SU-DHL-6 (cell line): ENCODE data around the gene FSCN2.

ENCODE experiments used
- H2AFZ ChIP-seq: fragments of 200-600 bp; sonication (generic); 2 replicates; pipeline ENCODE4 v1.6.1; 2014; ENCODE audit warnings: low read depth, mild to moderate bottlenecking, moderate library complexity, mixed read lengths, antibody characterized with exemption, low read length; ENCODE audit not compliant: severe bottlenecking
- H3F3A ChIP-seq: fragments of 200-600 bp; shearing (Covaris generic); 2 replicates; pipeline ENCODE4 v1.6.0; 2016; ENCODE audit warnings: antibody characterized with exemption, mild to moderate bottlenecking; ENCODE audit not compliant: insufficient read depth
- H3K27ac ChIP-seq: fragments of 200-600 bp; sonication (generic); 2 replicates; pipeline ENCODE4 v1.5.1; 2016; ENCODE audit warnings: low read depth, mild to moderate bottlenecking, low read length, moderate library complexity, mixed read lengths
- H3K27me3 ChIP-seq: fragments of 200-600 bp; sonication (generic), shearing (Covaris generic); 2 replicates; pipeline ENCODE4 v1.6.0; 2014; ENCODE audit warnings: mild to moderate bottlenecking, low read length
- H3K36me3 ChIP-seq: fragments of 200-600 bp; sonication (generic); 2 replicates; pipeline ENCODE4 v1.6.1; 2014; ENCODE audit warnings: mild to moderate bottlenecking, low read length, mixed read lengths
- H3K4me2 ChIP-seq: fragments of 300-600, 200-600 bp; shearing (Covaris generic), sonication (generic); 2 replicates; pipeline ENCODE4 v1.6.0; 2014; ENCODE audit warnings: low read length, low read depth, mild to moderate bottlenecking; ENCODE audit not compliant: poor library complexity, severe bottlenecking
- H3K4me3 ChIP-seq: fragments of 200-600 bp; sonication (generic); 2 replicates; pipeline ENCODE4 v1.5.1; 2014; ENCODE audit warnings: antibody characterized with exemption, low read length, mild to moderate bottlenecking, mixed read lengths; ENCODE audit not compliant: insufficient read depth, poor library complexity, severe bottlenecking
- H3K79me2 ChIP-seq: fragments of 200-600 bp; sonication (generic); 2 replicates; pipeline ENCODE4 v1.6.1; 2014; ENCODE audit warnings: mild to moderate bottlenecking, low read length, moderate library complexity; ENCODE audit not compliant: insufficient read depth
- H3K9ac ChIP-seq: fragments of 200-600 bp; sonication (generic); 2 replicates; pipeline ENCODE4 v1.7.0; 2014; ENCODE audit warnings: mild to moderate bottlenecking, low read length
- H3K9me2 ChIP-seq: fragments of 200-600 bp; sonication (generic); replicated peaks from 2 replicates; pipeline ENCODE4 v1.6.1; 2014; ENCODE audit warnings: low read length; ENCODE audit not compliant: insufficient read depth
- H3K9me3 ChIP-seq: fragments of 200-600 bp; sonication (generic); 2 replicates; pipeline ENCODE4 v1.6.1; 2014; ENCODE audit warnings: low read length, mixed read lengths; ENCODE audit not compliant: insufficient read depth
- H4K20me1 ChIP-seq: fragments of 200-600 bp; sonication (generic); 2 replicates; pipeline ENCODE4 v1.6.1; 2014; ENCODE audit warnings: low read depth, mild to moderate bottlenecking, antibody characterized with exemption, low read length, moderate library complexity, mixed read lengths
- CTCF ChIP-seq: fragments of 200-600 bp; sonication (generic); IDR thresholded peaks from one replicate; pipeline ENCODE4 v1.5.1; 2017; ENCODE audit warnings: antibody characterized with exemption, mild to moderate bottlenecking, low read length, moderate library complexity; ENCODE audit not compliant: insufficient read depth, poor library complexity, severe bottlenecking
- EZH2phosphoT487 ChIP-seq: fragments of 200-600 bp; sonication (generic), shearing (Covaris generic); conservative IDR thresholded peaks from 2 replicates; pipeline ENCODE4 v1.6.1; 2018; ENCODE audit warnings: mild to moderate bottlenecking, antibody characterized with exemption, low read length, moderate library complexity, mixed read lengths

Gene FSCN2

GRCh38 chr17:81543756-81544155 lies 15.6 kb downstream of the FSCN2 start:
- H3K79me2 ChIP-seq: no peaks in the 10 kb centered on the region
- H2AFZ ChIP-seq: no peak overlapping the region
- no peaks in the 10 kb centered on the region for H3K9me2 ChIP-seq
- H3K4me3 ChIP-seq: no peak overlapping the region
- no peaks in the 10 kb centered on the region for H4K20me1 ChIP-seq
- no peak overlapping the region for H3K9ac ChIP-seq
- H3K27ac ChIP-seq: no peak overlapping the region
- H3K36me3 ChIP-seq: no peaks in the 10 kb centered on the region
- H3K9me3 ChIP-seq: no peaks in the 10 kb centered on the region
- H3F3A ChIP-seq: no peaks in the 10 kb centered on the region
- no peak overlapping the region for H3K4me2 ChIP-seq
- TF ChIP-seq CTCF (no peak), EZH2phosphoT487 (no peak)
- H3K27me3 ChIP-seq: no peaks in the 10 kb centered on the region

GRCh38 chr17:81544281-81544974 lies 16.3 kb downstream of the FSCN2 start:
- no peak overlapping the region for H3K4me2 ChIP-seq
- H4K20me1 ChIP-seq: no peaks in the 10 kb centered on the region
- H3K27ac ChIP-seq: no peak overlapping the region
- H2AFZ ChIP-seq: no peak overlapping the region
- H3K9me3 ChIP-seq: no peaks in the 10 kb centered on the region
- H3F3A ChIP-seq: no peaks in the 10 kb centered on the region
- H3K4me3 ChIP-seq: no peak overlapping the region
- H3K36me3 ChIP-seq: no peaks in the 10 kb centered on the region
- TF ChIP-seq CTCF: no peak
- no peak for TF ChIP-seq EZH2phosphoT487
- H3K79me2 ChIP-seq: no peaks in the 10 kb centered on the region
- no peaks in the 10 kb centered on the region for H3K9me2 ChIP-seq
- H3K27me3 ChIP-seq: no peaks in the 10 kb centered on the region
- H3K9ac ChIP-seq: no peak overlapping the region

GRCh38 chr17:81545160-81545949 lies 17.2 kb downstream of the FSCN2 start:
- TF ChIP-seq EZH2phosphoT487: no peak
- TF ChIP-seq CTCF: no peak
- H3K79me2 ChIP-seq: no peaks in the 10 kb centered on the region
- no peak overlapping the region for H2AFZ ChIP-seq
- H3K4me2 ChIP-seq: no peak overlapping the region
- H3K27ac ChIP-seq: no peak overlapping the region
- no peaks in the 10 kb centered on the region for H4K20me1 ChIP-seq
- no peaks in the 10 kb centered on the region for H3K9me2 ChIP-seq
- H3K36me3 ChIP-seq: no peaks in the 10 kb centered on the region
- no peak overlapping the region for H3K4me3 ChIP-seq
- no peaks in the 10 kb centered on the region for H3K9me3 ChIP-seq
- no peaks in the 10 kb centered on the region for H3K27me3 ChIP-seq
- H3K9ac ChIP-seq: no peak overlapping the region
- H3F3A ChIP-seq: no peaks in the 10 kb centered on the region
